Central memory CD8-positive, alpha-beta T cell (primary cell): ENCODE results near the gene STARD4.
A peak's percentile ranks its signal among the peaks of the same experiment; 100 is the strongest.

Experiments used
- ATAC-seq: fragments of 150-1000 bp; cut with Tn5 transposase; replicated peaks from 2 replicates; pipeline ENCODE4 v1.10.0; 2022; ENCODE audit warnings: mild to moderate bottlenecking, moderate FRiP score, moderate number of reproducible peaks; ENCODE audit not compliant: poor library complexity, severe bottlenecking; ENCODE audit errors: extremely low read depth
- DNase-seq, 2 donors: peaks; one replicate each; pipeline ENCODE4 v3.0.0; 2021; ENCODE audit warnings: low spot score in 2 of 2
- H3K27ac Mint-ChIP-seq: one replicate; pipeline ENCODE4 v1.8.0; 2022; ENCODE audit warnings: low read depth, mild to moderate bottlenecking, moderate library complexity, mixed read lengths
- H3K27me3 Mint-ChIP-seq: one replicate; pipeline ENCODE4 v1.8.0; 2022; ENCODE audit warnings: mixed read lengths
- H3K36me3 Mint-ChIP-seq: one replicate; pipeline ENCODE4 v1.8.0; 2022; ENCODE audit warnings: mild to moderate bottlenecking, moderate library complexity, mixed read lengths; ENCODE audit not compliant: insufficient read depth
- H3K4me1 Mint-ChIP-seq: one replicate; pipeline ENCODE4 v1.8.0; 2022; ENCODE audit warnings: mixed read lengths
- H3K4me3 Mint-ChIP-seq: one replicate; pipeline ENCODE4 v1.8.0; 2022; ENCODE audit warnings: mild to moderate bottlenecking, moderate library complexity, mixed read lengths
- H3K9me3 Mint-ChIP-seq: one replicate; pipeline ENCODE4 v1.8.0; 2022; ENCODE audit warnings: mixed read lengths

STARD4 gene

GRCh38 chr5:111548992-111549649, 36.8 kb upstream of the STARD4 start:
- no peaks in the 10 kb centered on the region for H3K9me3 Mint-ChIP-seq
- no peak for ATAC-seq
- H3K27ac Mint-ChIP-seq: no peak overlapping the region
- peaks cover 9% of the 10 kb centered on the region for H3K4me1 Mint-ChIP-seq
- DNase-seq: no peak
- peaks cover 3% of the 10 kb centered on the region for H3K36me3 Mint-ChIP-seq
- peaks cover 29% of the 10 kb centered on the region for H3K27me3 Mint-ChIP-seq
- H3K4me3 Mint-ChIP-seq: no peak overlapping the region

- Mint-ChIP-seq H3K4me1 (peaks cover 9% of the 10 kb centered on the region), H3K9me3 (no peaks in the 10 kb centered on the region), H3K4me3 (no peak overlapping the region), H3K36me3 (peaks cover 3% of the 10 kb centered on the region), H3K27ac (no peak overlapping the region), H3K27me3 (peaks cover 29% of the 10 kb centered on the region)
- DNase-seq (no peak), ATAC-seq (no peak)
These were observed 36.1 kb upstream of the STARD4 start for GRCh38 chr5:111548348-111548950.

GRCh38 chr5:111545031-111545430, 32.7 kb upstream of the STARD4 start:
- H3K27ac Mint-ChIP-seq: no peak overlapping the region
- ATAC-seq: no peak
- H3K9me3 Mint-ChIP-seq: no peaks in the 10 kb centered on the region
- H3K36me3 Mint-ChIP-seq: peaks cover 3% of the 10 kb centered on the region
- H3K27me3 Mint-ChIP-seq: peaks cover 47% of the 10 kb centered on the region
- H3K4me1 Mint-ChIP-seq: no peaks in the 10 kb centered on the region
- no peak for DNase-seq
- no peak overlapping the region for H3K4me3 Mint-ChIP-seq

- ATAC-seq: no peak
- Mint-ChIP-seq H3K36me3 (peaks cover 2% of the 10 kb centered on the region), H3K9me3 (no peaks in the 10 kb centered on the region), H3K27me3 (peaks cover 53% of the 10 kb centered on the region), H3K4me3 (no peak overlapping the region), H3K27ac (no peak overlapping the region), H3K4me1 (no peaks in the 10 kb centered on the region)
- DNase-seq: no peak
These were observed 25.0 kb upstream of the STARD4 start for GRCh38 chr5:111537141-111538024.

- Mint-ChIP-seq H3K36me3 (peaks cover 13% of the 10 kb centered on the region), H3K27me3 (peaks cover 41% of the 10 kb centered on the region), H3K9me3 (no peaks in the 10 kb centered on the region), H3K27ac (no peak overlapping the region), H3K4me1 (no peaks in the 10 kb centered on the region), H3K4me3 (no peak overlapping the region)
- no peak for ATAC-seq
- DNase-seq: no peak
These were observed 23.7 kb upstream of the STARD4 start for GRCh38 chr5:111535879-111536549.

GRCh38 chr5:111532886-111533582, 20.7 kb upstream of the STARD4 start:
- no peak for ATAC-seq
- Mint-ChIP-seq H3K4me3 (no peak overlapping the region), H3K27ac (peak overlapping the region; percentile 19), H3K4me1 (peaks cover 10% of the 10 kb centered on the region), H3K9me3 (no peaks in the 10 kb centered on the region), H3K36me3 (peaks cover 18% of the 10 kb centered on the region), H3K27me3 (peaks cover 18% of the 10 kb centered on the region)
- no peak for DNase-seq

- DNase-seq (peak; percentile 46 to 80), ATAC-seq (peak; percentile 100)
- Mint-ChIP-seq H3K4me3 (peak overlapping the region; percentile 21), H3K9me3 (no peaks in the 10 kb centered on the region), H3K27ac (peak overlapping the region; percentile 90), H3K36me3 (peaks cover 18% of the 10 kb centered on the region), H3K4me1 (peaks cover 10% of the 10 kb centered on the region), H3K27me3 (no peaks in the 10 kb centered on the region)
These were observed 18.0 kb upstream of the STARD4 start for GRCh38 chr5:111530298-111530740.

- H3K27me3 Mint-ChIP-seq: no peaks in the 10 kb centered on the region
- no peak overlapping the region for H3K27ac Mint-ChIP-seq
- no peak overlapping the region for H3K4me3 Mint-ChIP-seq
- peaks cover 21% of the 10 kb centered on the region for H3K36me3 Mint-ChIP-seq
- ATAC-seq: no peak
- no peak for DNase-seq
- peaks cover 10% of the 10 kb centered on the region for H3K4me1 Mint-ChIP-seq
- H3K9me3 Mint-ChIP-seq: no peaks in the 10 kb centered on the region
These were observed 15.7 kb upstream of the STARD4 start for GRCh38 chr5:111528056-111528455.

GRCh38 chr5:111520908-111521307, 8.6 kb upstream of the STARD4 start:
- DNase-seq (no peak), ATAC-seq (no peak)
- Mint-ChIP-seq H3K9me3 (no peaks in the 10 kb centered on the region), H3K4me3 (no peak overlapping the region), H3K36me3 (peaks cover 3% of the 10 kb centered on the region), H3K27me3 (no peaks in the 10 kb centered on the region), H3K4me1 (no peaks in the 10 kb centered on the region), H3K27ac (no peak overlapping the region)

GRCh38 chr5:111518777-111519176, 6.4 kb upstream of the STARD4 start:
- Mint-ChIP-seq H3K4me3 (no peak overlapping the region), H3K27me3 (no peaks in the 10 kb centered on the region), H3K9me3 (no peaks in the 10 kb centered on the region), H3K4me1 (no peaks in the 10 kb centered on the region), H3K36me3 (no peaks in the 10 kb centered on the region), H3K27ac (no peak overlapping the region)
- DNase-seq (no peak), ATAC-seq (no peak)

- H3K27me3 Mint-ChIP-seq: no peaks in the 10 kb centered on the region
- no peaks in the 10 kb centered on the region for H3K9me3 Mint-ChIP-seq
- ATAC-seq: no peak
These were observed 5.6 kb upstream of the STARD4 start for GRCh38 chr5:111517853-111518501.

More at GRCh38 chr5:111517853-111518501, 5.6 kb upstream of the STARD4 start:
- no peak for DNase-seq
- no peak overlapping the region for H3K27ac Mint-ChIP-seq
- no peaks in the 10 kb centered on the region for H3K36me3 Mint-ChIP-seq
- peaks cover 2% of the 10 kb centered on the region for H3K4me1 Mint-ChIP-seq
- no peak overlapping the region for H3K4me3 Mint-ChIP-seq
